ENCODE results near the gene PODXL.
"Not testable (repeated sequence)": the region's sequence is repeated elsewhere in the genome, so short reads cannot be mapped to it uniquely, and the experiment has no call there.

Gene PODXL

GRCh38 chr7:131493081-131493480, 63.3 kb downstream of the PODXL start:
- DNase-seq (ENCODE audit: low spot score), result no peak

- no peak for DNase-seq (ENCODE audit: low spot score)
Observed at GRCh38 chr7:131489881-131490280, 66.5 kb downstream of the PODXL start.

- no peak for DNase-seq (ENCODE audit: low spot score)
Observed at GRCh38 chr7:131489196-131489595, 67.2 kb downstream of the PODXL start.

GRCh38 chr7:131488361-131488760, 68.1 kb downstream of the PODXL start:
- DNase-seq (ENCODE audit: low spot score), result no peak

- DNase-seq (ENCODE audit: low spot score), result no peak
Observed at GRCh38 chr7:131487217-131487616, 69.2 kb downstream of the PODXL start.

GRCh38 chr7:131486346-131486745, 70.1 kb downstream of the PODXL start:
- no peak for DNase-seq (ENCODE audit: low spot score)

- no peak for DNase-seq (ENCODE audit: low spot score)
Observed at GRCh38 chr7:131483586-131483985, 72.8 kb downstream of the PODXL start.

GRCh38 chr7:131482800-131483199, 73.6 kb downstream of the PODXL start:
- no peak for DNase-seq (ENCODE audit: low spot score)

GRCh38 chr7:131480384-131481315, 75.8 kb downstream of the PODXL start:
- no peak for DNase-seq (ENCODE audit: low spot score)

- DNase-seq (ENCODE audit: low spot score), result no peak
Observed at GRCh38 chr7:131476740-131477139, 79.7 kb downstream of the PODXL start.

GRCh38 chr7:131471250-131472004, 85.0 kb downstream of the PODXL start:
- no peak for DNase-seq (ENCODE audit: low spot score)

GRCh38 chr7:131467788-131468187, 88.6 kb downstream of the PODXL start:
- DNase-seq (ENCODE audit: low spot score), result no peak

- DNase-seq (ENCODE audit: low spot score), result no peak
Observed at GRCh38 chr7:131466735-131467365, 89.6 kb downstream of the PODXL start.

GRCh38 chr7:131462715-131463114, 93.7 kb downstream of the PODXL start:
- not testable (repeated sequence) for DNase-seq (ENCODE audit: low spot score)

- no peak for DNase-seq (ENCODE audit: low spot score)
Observed at GRCh38 chr7:131462059-131462458, 94.4 kb downstream of the PODXL start.

GRCh38 chr7:131459256-131459655, 97.2 kb downstream of the PODXL start:
- DNase-seq (ENCODE audit: low spot score), result no peak

GRCh38 chr7:131456338-131456737, 100.1 kb downstream of the PODXL start:
- DNase-seq (ENCODE audit: low spot score), result no peak

- no peak for DNase-seq (ENCODE audit: low spot score)
Observed at GRCh38 chr7:131455546-131455945, 100.9 kb downstream of the PODXL start.

GRCh38 chr7:131455001-131455400, 101.4 kb downstream of the PODXL start:
- no peak for DNase-seq (ENCODE audit: low spot score)

GRCh38 chr7:131454498-131454897, 101.9 kb downstream of the PODXL start:
- no peak for DNase-seq (ENCODE audit: low spot score)
